DND-41 (cell line): ENCODE results near the gene LRIT2.

Source experiments
- EZH2 ChIP-seq: IDR thresholded peaks from 3 replicates; pipeline ENCODE4 v1.6.1; 2012; ENCODE audit warnings: borderline replicate concordance, low read depth, mild to moderate bottlenecking, moderate library complexity, low read length, inconsistent platforms; ENCODE audit not compliant: severe bottlenecking
- TF ChIP-seq, protein P1 (sequence below): IDR thresholded peaks from 2 replicates; pipeline ENCODE4 v1.5.1; 2012; ENCODE audit warnings: borderline replicate concordance, low read length, moderate library complexity, mild to moderate bottlenecking; ENCODE audit not compliant: poor library complexity, severe bottlenecking; ENCODE audit errors: extremely low read depth

DNA sequence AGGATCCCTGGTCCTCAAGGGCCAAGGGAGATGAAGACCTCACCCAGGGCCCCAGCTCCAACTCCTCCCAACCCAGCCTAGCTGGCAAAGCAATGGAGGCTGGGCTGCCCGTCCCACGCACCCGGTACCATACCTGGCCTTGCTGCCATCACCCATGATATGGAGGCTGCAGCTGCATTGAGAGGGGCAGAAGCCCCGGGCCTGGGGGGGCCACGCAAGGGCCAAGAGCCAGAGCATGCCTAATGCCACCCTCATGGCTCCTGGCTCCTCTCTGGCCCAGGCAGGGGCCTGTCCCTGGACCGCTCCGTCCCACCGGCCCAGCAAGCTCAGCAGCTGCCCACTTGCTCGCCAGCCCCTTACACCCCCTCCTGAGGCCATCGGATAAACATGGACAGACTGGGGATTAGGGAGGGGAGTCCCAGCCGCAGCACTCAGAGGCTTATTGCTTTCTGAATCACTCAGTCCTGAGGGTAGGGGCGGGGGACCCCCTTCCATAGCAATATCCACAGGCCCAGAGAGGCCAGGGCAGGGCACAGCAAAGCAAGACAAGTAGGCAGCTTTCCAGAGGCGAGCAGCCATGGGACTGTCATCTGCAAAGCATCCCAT, 15.9 kb upstream of the LRIT2 start, which contains the start of gene LRIT1:
- TF ChIP-seq, protein P1, sequence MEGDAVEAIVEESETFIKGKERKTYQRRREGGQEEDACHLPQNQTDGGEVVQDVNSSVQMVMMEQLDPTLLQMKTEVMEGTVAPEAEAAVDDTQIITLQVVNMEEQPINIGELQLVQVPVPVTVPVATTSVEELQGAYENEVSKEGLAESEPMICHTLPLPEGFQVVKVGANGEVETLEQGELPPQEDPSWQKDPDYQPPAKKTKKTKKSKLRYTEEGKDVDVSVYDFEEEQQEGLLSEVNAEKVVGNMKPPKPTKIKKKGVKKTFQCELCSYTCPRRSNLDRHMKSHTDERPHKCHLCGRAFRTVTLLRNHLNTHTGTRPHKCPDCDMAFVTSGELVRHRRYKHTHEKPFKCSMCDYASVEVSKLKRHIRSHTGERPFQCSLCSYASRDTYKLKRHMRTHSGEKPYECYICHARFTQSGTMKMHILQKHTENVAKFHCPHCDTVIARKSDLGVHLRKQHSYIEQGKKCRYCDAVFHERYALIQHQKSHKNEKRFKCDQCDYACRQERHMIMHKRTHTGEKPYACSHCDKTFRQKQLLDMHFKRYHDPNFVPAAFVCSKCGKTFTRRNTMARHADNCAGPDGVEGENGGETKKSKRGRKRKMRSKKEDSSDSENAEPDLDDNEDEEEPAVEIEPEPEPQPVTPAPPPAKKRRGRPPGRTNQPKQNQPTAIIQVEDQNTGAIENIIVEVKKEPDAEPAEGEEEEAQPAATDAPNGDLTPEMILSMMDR, result no peak
- TF ChIP-seq EZH2, result no peak
